ENCODE measurements around the gene PILRB. TPM values are rescaled to one million over a fixed set of nuclear protein-coding genes. Genes with fewer than 3 reads are reported as not detected.

PILRB gene
- total RNA-seq, 8 experiments from 2014 or later: 10.6 to 107 (median 19.6) TPM

- ATAC-seq (replicated peaks in 6 of 8): peak; percentile 41 to 99 (median 72)
- 0 to 63% (median 39%) methylated on average over 4 to 12 of the region's 12 CpGs for WGBS, 10 experiments
These were observed 49.6 kb downstream of the PILRB start for GRCh38 chr7:100407285-100408180.

DNA sequence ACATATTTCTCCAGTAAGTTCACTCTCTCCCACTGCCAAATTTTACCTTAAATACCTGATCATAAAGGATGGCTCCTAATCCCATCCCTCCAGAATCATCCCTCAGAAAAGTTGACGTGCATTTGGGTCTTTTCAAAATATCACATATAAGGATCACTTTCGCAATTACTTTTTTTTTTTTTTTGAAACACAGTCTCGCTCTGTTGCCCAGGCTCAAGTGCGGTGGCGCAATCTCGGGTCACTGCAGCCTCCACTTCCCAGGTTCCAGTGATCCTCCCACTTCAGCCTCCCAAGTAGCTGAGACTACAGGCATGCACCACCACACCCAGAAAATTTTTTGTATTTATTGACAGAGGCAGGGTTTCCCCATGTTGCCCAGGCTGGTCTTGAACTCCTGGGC, 53.2 kb downstream of the PILRB start:
- Histone ChIP-seq H3K27ac (no peak overlapping the region), H3K4me1 (replicated peaks in 1 of 2) (no peaks in the 10 kb centered on the region), H3K4me3 (no peak overlapping the region)
- 42 to 93% (median 85%) methylated on average over 2 to 6 of the region's 6 CpGs; no CpG with 5 or more reads in 1 of the 10 experiments for WGBS, 10 experiments
- in situ Hi-C loops (cut with MboI; ENCODE audit: low pct_unique_long_range_greater_than_20kb in 2 of 9, low sequenced_read_pairs in 9 of 9, unreplicated experiment in 9 of 9): no loop called here
- ATAC-seq (replicated peaks in 6 of 8): no peak

More at GRCh38 chr7:100407285-100408180, 49.6 kb downstream of the PILRB start:
- H3K4me3 ChIP-seq: no peak overlapping the region
- H3K4me1 ChIP-seq (replicated peaks in 1 of 2): no peaks in the 10 kb centered on the region
- in situ Hi-C loops (cut with MboI; ENCODE audit: low pct_unique_long_range_greater_than_20kb in 2 of 9, low sequenced_read_pairs in 9 of 9, unreplicated experiment in 9 of 9): no loop called here
- H3K27ac ChIP-seq: no peak overlapping the region

DNA sequence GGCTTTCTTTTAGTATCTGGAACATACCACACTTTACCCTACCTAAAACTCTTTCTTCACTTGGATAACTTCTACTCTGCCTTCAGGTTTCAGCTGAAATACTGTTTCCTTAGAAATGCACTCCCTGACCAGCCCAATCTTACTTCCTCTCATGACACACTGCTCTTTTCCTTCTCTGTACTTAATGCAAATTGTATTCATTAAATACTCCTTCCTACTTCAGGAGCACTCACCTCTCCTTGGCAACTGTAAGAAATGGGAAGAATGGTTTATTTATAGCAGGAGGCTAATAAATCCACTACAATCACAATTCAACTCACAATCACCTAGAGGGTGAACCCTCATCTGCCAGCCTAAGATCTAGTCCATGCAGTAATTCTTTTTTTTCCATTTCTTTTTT, 55.4 kb downstream of the PILRB start:
- no peaks in the 10 kb centered on the region for H3K4me1 ChIP-seq (replicated peaks in 1 of 2)
- in situ Hi-C loops (cut with MboI; ENCODE audit: low pct_unique_long_range_greater_than_20kb in 2 of 9, low sequenced_read_pairs in 9 of 9, unreplicated experiment in 9 of 9): no loop called here
- ATAC-seq (replicated peaks in 6 of 8): peak in 4 of 8 experiments; percentile 47 to 81 (median 58)
- H3K27ac ChIP-seq: no peak overlapping the region
- H3K4me3 ChIP-seq: no peak overlapping the region

DNA sequence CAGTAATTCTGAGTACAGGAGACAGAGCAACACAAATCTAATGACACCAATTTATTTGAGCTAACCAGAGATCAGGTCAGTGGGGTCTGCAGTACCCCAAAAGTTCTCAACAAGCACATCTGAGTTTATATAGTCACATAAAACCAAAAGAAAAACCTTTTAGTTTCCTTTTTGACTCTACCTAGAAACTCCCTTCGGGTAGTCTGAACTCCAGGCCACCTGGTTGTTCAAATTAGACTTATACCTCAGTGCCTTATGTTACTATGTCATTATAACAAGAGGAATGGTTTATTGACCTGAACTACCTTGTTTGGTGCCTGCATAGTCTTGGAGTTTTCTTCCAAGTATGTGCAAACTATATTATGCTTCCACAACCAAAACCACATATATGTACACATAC, 56.0 kb downstream of the PILRB start:
- in situ Hi-C loops (cut with MboI; ENCODE audit: low pct_unique_long_range_greater_than_20kb in 2 of 9, low sequenced_read_pairs in 9 of 9, unreplicated experiment in 9 of 9): no loop called here
- ATAC-seq (replicated peaks in 6 of 8): no peak
- Histone ChIP-seq H3K27ac (no peak overlapping the region), H3K4me1 (replicated peaks in 1 of 2) (no peaks in the 10 kb centered on the region), H3K4me3 (no peak overlapping the region)
- 0 to 100% (median 60%) methylated on average over 1 of the region's 1 CpG; no CpG with 5 or more reads in 3 of the 10 experiments for WGBS, 10 experiments

DNA sequence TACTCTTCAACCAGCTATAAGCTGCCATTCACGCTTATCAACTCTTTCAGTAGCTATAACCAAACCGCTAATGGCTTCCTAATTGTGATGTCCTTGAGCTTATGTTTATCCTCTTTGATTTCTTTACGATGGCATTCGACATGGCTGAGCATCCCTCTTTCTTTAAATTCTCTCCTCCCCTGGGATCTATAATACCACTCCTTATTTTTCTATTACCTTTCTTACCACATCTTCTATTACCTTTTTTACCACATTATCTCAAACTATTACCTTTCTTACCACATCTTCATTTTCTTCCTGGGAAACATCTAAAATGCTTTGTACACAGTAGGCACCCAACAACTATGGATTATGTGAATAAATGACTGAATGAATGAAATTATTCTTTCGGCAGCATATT, 57.5 kb downstream of the PILRB start:
- Histone ChIP-seq H3K4me1 (replicated peaks in 1 of 2) (no peaks in the 10 kb centered on the region), H3K27ac (no peak overlapping the region), H3K4me3 (no peak overlapping the region)
- no peak for ATAC-seq (replicated peaks in 6 of 8)
- in situ Hi-C loops (cut with MboI; ENCODE audit: low pct_unique_long_range_greater_than_20kb in 2 of 9, low sequenced_read_pairs in 9 of 9, unreplicated experiment in 9 of 9): no loop called here
- 80 to 100% (median 90%) methylated on average over 1 to 5 of the region's 5 CpGs; no CpG with 5 or more reads in 1 of the 10 experiments for WGBS, 10 experiments

Other genes with a start within 250 kb of the PILRB start
- 10 to 100 TPM; 18.0 to 49.1 (median 33.5) TPM for gene TAF6, start 238.8 kb upstream of the PILRB start, total RNA-seq
- gene CNPY4, start 238.5 kb upstream of the PILRB start, total RNA-seq: 10 to 100 TPM; 11.3 to 46.0 (median 16.2) TPM
- 1 to 10 TPM; 1.7 to 5.1 (median 4.1) TPM for gene MBLAC1, start 231.2 kb upstream of the PILRB start, total RNA-seq
- gene LAMTOR4, start 209.2 kb upstream of the PILRB start, total RNA-seq: 100 to 1,000 TPM in 5 of 8 experiments, 10 to 100 TPM in 3; 74.0 to 145 (median 111) TPM
- 10 to 100 TPM in 7 of 8 experiments, 1 to 10 TPM in 1; 9.5 to 24.7 (median 17.9) TPM for gene TRAPPC14, start 199.4 kb upstream of the PILRB start, total RNA-seq
- 1 to 10 TPM; 1.6 to 5.0 (median 2.7) TPM for gene GAL3ST4, start 189.5 kb upstream of the PILRB start, total RNA-seq
- gene GPC2, start 180.7 kb upstream of the PILRB start, total RNA-seq: 100 to 1,000 TPM in 3 of 8 experiments, 10 to 100 TPM in 2, 1 to 10 TPM in 2, under 1 TPM in 1; 0.92 to 103 (median 54.7) TPM
- gene STAG3, start 180.2 kb upstream of the PILRB start, total RNA-seq: 10 to 100 TPM in 2 of 8 experiments, 1 to 10 TPM in 6; 2.1 to 18.0 (median 7.5) TPM
- 10 to 100 TPM in 1 of 8 experiments, 1 to 10 TPM in 4, under 1 TPM in 1, not detected in 2; 0.98 to 10.7 (median 2.5) TPM for gene PVRIG, start 138.2 kb upstream of the PILRB start, total RNA-seq
- gene SPDYE3, start 50.4 kb upstream of the PILRB start, total RNA-seq: 1 to 10 TPM; 1.9 to 7.9 (median 4.1) TPM
- 1 to 10 TPM in 7 of 8 experiments, under 1 TPM in 1; 0.88 to 9.4 (median 3.0) TPM for gene PILRA, start 15.4 kb downstream of the PILRB start, total RNA-seq
- gene ZCWPW1, start 70.6 kb downstream of the PILRB start, total RNA-seq: 10 to 100 TPM in 1 of 8 experiments, 1 to 10 TPM in 7; 2.2 to 12.3 (median 3.5) TPM
- gene MEPCE, start 71.7 kb downstream of the PILRB start, total RNA-seq: 10 to 100 TPM; 11.5 to 54.3 (median 29.1) TPM
- gene PPP1R35, start 78.4 kb downstream of the PILRB start, total RNA-seq: 10 to 100 TPM; 11.5 to 38.3 (median 20.2) TPM
- 1 to 10 TPM in 2 of 8 experiments, under 1 TPM in 5, not detected in 1; 0.38 to 2.7 (median 0.81) TPM for gene SPACDR, start 106.1 kb downstream of the PILRB start, total RNA-seq
- gene TSC22D4, start 121.1 kb downstream of the PILRB start, total RNA-seq: 10 to 100 TPM in 7 of 8 experiments, 1 to 10 TPM in 1; 9.9 to 44.4 (median 22.0) TPM
- 10 to 100 TPM in 5 of 8 experiments, 1 to 10 TPM in 1, under 1 TPM in 2; 0.81 to 30.0 (median 14.4) TPM for gene NYAP1, start 125.8 kb downstream of the PILRB start, total RNA-seq
- gene AGFG2, start 181.1 kb downstream of the PILRB start, total RNA-seq: 10 to 100 TPM in 4 of 8 experiments, 1 to 10 TPM in 4; 2.7 to 22.3 (median 7.5) TPM
- 1 to 10 TPM in 4 of 8 experiments, under 1 TPM in 3, not detected in 1; 0.43 to 2.8 (median 1.0) TPM for gene SAP25, start 215.8 kb downstream of the PILRB start, total RNA-seq
- 10 to 100 TPM in 5 of 8 experiments, 1 to 10 TPM in 3; 9.1 to 24.3 (median 18.6) TPM for gene LRCH4, start 228.0 kb downstream of the PILRB start, total RNA-seq
- 1 to 10 TPM in 3 of 8 experiments, under 1 TPM in 5; 0.25 to 1.9 (median 0.75) TPM for gene FBXO24, start 228.2 kb downstream of the PILRB start, total RNA-seq
- gene PCOLCE, start 244.2 kb downstream of the PILRB start, total RNA-seq: 100 to 1,000 TPM in 4 of 8 experiments, 10 to 100 TPM in 1, 1 to 10 TPM in 3; 3.0 to 369 (median 86.9) TPM